ENCODE data around the gene COBLL1.

DNA sequence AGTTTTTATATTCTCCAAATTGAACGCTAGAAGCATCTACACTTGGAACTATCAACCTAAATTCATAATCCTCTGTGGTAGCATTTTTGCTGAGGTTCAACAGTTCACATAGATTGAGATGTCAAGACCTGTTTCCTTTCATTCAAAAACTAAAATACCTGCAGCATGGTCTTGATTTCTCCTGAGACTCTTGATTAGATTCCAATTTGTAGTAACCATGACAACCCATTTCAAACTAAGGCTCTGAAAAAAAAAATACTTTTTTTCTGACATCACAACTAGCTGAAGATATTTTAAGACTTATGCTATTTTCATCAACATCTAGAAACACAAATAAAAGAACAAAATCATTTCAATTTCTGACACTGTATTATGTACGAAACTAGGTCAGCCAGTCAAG is 29.8 kb downstream of the COBLL1 start:
- TF ChIP-seq, protein P1, sequence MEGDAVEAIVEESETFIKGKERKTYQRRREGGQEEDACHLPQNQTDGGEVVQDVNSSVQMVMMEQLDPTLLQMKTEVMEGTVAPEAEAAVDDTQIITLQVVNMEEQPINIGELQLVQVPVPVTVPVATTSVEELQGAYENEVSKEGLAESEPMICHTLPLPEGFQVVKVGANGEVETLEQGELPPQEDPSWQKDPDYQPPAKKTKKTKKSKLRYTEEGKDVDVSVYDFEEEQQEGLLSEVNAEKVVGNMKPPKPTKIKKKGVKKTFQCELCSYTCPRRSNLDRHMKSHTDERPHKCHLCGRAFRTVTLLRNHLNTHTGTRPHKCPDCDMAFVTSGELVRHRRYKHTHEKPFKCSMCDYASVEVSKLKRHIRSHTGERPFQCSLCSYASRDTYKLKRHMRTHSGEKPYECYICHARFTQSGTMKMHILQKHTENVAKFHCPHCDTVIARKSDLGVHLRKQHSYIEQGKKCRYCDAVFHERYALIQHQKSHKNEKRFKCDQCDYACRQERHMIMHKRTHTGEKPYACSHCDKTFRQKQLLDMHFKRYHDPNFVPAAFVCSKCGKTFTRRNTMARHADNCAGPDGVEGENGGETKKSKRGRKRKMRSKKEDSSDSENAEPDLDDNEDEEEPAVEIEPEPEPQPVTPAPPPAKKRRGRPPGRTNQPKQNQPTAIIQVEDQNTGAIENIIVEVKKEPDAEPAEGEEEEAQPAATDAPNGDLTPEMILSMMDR (IDR thresholded peaks at IDR 0.05; ENCODE audit: poor library complexity): no peak
- no peak for TF ChIP-seq EZH2 (IDR thresholded peaks at IDR 0.05; ENCODE audit: borderline replicate concordance)

Data from hepatocyte (in vitro differentiated cells).